Caco-2 (cell line): ENCODE measurements around the gene FAM184A. TPM values are rescaled to one million over a fixed set of nuclear protein-coding genes. Genes with fewer than 3 reads are reported as not detected.

Experiments used
- BruUV-seq: library from RNA; stranded (reverse); fragments of 400-500 nt; replicated peaks from 2 replicates; lab custom pipeline; 2021; lab: Mats Ljungman, UMichigan
- CTCF ChIA-PET: fragments of 300-600 bp; sonication (Branson Sonifier 250); formaldehyde crosslinking; loops from one replicate; lab custom pipeline; 2022; ENCODE audit warnings: antibody characterized with exemption; lab: Charles Lee
- POLR2A ChIA-PET: fragments of 300-600 bp; sonication (Branson Sonifier 250); formaldehyde crosslinking; loops from one replicate; lab custom pipeline; 2022; ENCODE audit warnings: antibody characterized with exemption; lab: Charles Lee
- DNase-seq, 2 experiments: peaks; one replicate each; pipeline versions ENCODE4 v3.0.0 to v3.0.0-alpha.2; 2020 to 2022
- H3K27me3 ChIP-seq: replicated peaks from 2 replicates; pipeline ENCODE4 v1.6.0; 2011; ENCODE audit warnings: low read length; ENCODE audit not compliant: control insufficient read depth, insufficient read depth
- H3K36me3 ChIP-seq: 2 replicates; pipeline ENCODE4 v1.5.1; 2011; ENCODE audit warnings: low read length; ENCODE audit not compliant: control insufficient read depth, insufficient read depth
- H3K4me1 ChIP-seq: fragments of 250-450 bp; sonication (Bioruptor Pico); 2 replicates; pipeline ENCODE4 v1.5.1; 2020; ENCODE audit warnings: mild to moderate bottlenecking
- H3K4me3 ChIP-seq: 2 replicates; pipeline ENCODE4 v1.5.1; 2011; ENCODE audit warnings: low read depth, mild to moderate bottlenecking, control low read depth, low read length
- H3K9me3 ChIP-seq: fragments of 250-450 bp; sonication (Bioruptor Pico); 2 replicates; pipeline ENCODE4 v1.5.1; 2020; ENCODE audit warnings: mild to moderate bottlenecking, moderate library complexity
- H3K27ac Mint-ChIP-seq: one replicate; pipeline ENCODE4 v1.8.0; 2022; ENCODE audit warnings: mixed read lengths; ENCODE audit not compliant: unreplicated experiment
- H3K27me3 Mint-ChIP-seq: one replicate; pipeline ENCODE4 v1.8.0; 2022; ENCODE audit warnings: mixed read lengths; ENCODE audit not compliant: insufficient read depth, unreplicated experiment
- H3K36me3 Mint-ChIP-seq: one replicate; pipeline ENCODE4 v1.8.0; 2022; ENCODE audit warnings: mild to moderate bottlenecking, mixed read lengths; ENCODE audit not compliant: insufficient read depth, unreplicated experiment
- H3K4me1 Mint-ChIP-seq: one replicate; pipeline ENCODE4 v1.8.0; 2022; ENCODE audit warnings: low read depth, mixed read lengths; ENCODE audit not compliant: unreplicated experiment
- H3K4me3 Mint-ChIP-seq: one replicate; pipeline ENCODE4 v1.8.0; 2022; ENCODE audit warnings: mild to moderate bottlenecking, moderate library complexity, mixed read lengths; ENCODE audit not compliant: unreplicated experiment
- H3K9me3 Mint-ChIP-seq: one replicate; pipeline ENCODE4 v1.8.0; 2022; ENCODE audit warnings: mixed read lengths; ENCODE audit not compliant: unreplicated experiment
- intact Hi-C: fragments of 100-400 bp; cut with micrococcal nuclease; formaldehyde crosslinking; loops from one replicate; pipeline ENCODE4 v1.10.0; 2022; ENCODE audit not compliant: unreplicated experiment
- total RNA-seq: library from RNA; stranded (reverse); gene quantifications from 2 replicates; pipeline ENCODE4 v1.2.3, GENCODE V29; 2022
- TF ChIP-seq, protein P1 (sequence below), 2 experiments: fragments of 200-600 bp in 1 of 2; IDR thresholded peaks; 1 replicate in 1 of 2; 2 replicates in 1 of 2; pipeline versions ENCODE4 v1.5.1 to v1.8.0; 2011 to 2022; ENCODE audit warnings: antibody characterized with exemption in 1 of 2, control low read depth in 1 of 2, inconsistent platforms in 1 of 2, low read depth in 1 of 2, low read length in 1 of 2, mild to moderate bottlenecking in 1 of 2, moderate library complexity in 1 of 2; ENCODE audit not compliant: insufficient read depth in 1 of 2, severe bottlenecking in 1 of 2, unreplicated experiment in 1 of 2

Gene FAM184A
- total RNA-seq, 1 experiment from 2014 or later, result 10.8 TPM

- Mint-ChIP-seq H3K27me3 (no peaks in the 10 kb centered on the region), H3K27ac (no peak overlapping the region), H3K4me3 (no peak overlapping the region), H3K9me3 (peaks cover 10% of the 10 kb centered on the region), H3K36me3 (no peaks in the 10 kb centered on the region), H3K4me1 (no peaks in the 10 kb centered on the region)
- Histone ChIP-seq H3K36me3 (no peaks in the 10 kb centered on the region), H3K27me3 (no peaks in the 10 kb centered on the region), H3K4me3 (no peak overlapping the region), H3K4me1 (no peaks in the 10 kb centered on the region), H3K9me3 (no peaks in the 10 kb centered on the region)
- CTCF ChIA-PET, result interaction anchor here (1.1 kb wide), 1 partner anchor 17 kb away, joined by 4 read pairs; no protein-coding TSS in a partner anchor
- TF ChIP-seq, protein P1, sequence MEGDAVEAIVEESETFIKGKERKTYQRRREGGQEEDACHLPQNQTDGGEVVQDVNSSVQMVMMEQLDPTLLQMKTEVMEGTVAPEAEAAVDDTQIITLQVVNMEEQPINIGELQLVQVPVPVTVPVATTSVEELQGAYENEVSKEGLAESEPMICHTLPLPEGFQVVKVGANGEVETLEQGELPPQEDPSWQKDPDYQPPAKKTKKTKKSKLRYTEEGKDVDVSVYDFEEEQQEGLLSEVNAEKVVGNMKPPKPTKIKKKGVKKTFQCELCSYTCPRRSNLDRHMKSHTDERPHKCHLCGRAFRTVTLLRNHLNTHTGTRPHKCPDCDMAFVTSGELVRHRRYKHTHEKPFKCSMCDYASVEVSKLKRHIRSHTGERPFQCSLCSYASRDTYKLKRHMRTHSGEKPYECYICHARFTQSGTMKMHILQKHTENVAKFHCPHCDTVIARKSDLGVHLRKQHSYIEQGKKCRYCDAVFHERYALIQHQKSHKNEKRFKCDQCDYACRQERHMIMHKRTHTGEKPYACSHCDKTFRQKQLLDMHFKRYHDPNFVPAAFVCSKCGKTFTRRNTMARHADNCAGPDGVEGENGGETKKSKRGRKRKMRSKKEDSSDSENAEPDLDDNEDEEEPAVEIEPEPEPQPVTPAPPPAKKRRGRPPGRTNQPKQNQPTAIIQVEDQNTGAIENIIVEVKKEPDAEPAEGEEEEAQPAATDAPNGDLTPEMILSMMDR (IDR thresholded peaks at IDR 0.05; ENCODE audit: insufficient read depth in 1 of 2, low read depth in 1 of 2, low read length in 1 of 2, severe bottlenecking in 1 of 2, unreplicated experiment in 1 of 2), result no peak
- POLR2A ChIA-PET, result no interaction called here
- no TSS peak for BruUV-seq
- intact Hi-C loops, result no loop called here
- no peak for DNase-seq
Measured at GRCh38 chr6:119052292-119052889, 26.1 kb downstream of the FAM184A start.

- no peaks in the 10 kb centered on the region for H3K36me3 ChIP-seq
- H3K4me3 ChIP-seq, result no peak overlapping the region
- ChIA-PET POLR2A (no interaction called here), CTCF (no interaction called here)
- H3K27me3 Mint-ChIP-seq, result no peaks in the 10 kb centered on the region
- no peaks in the 10 kb centered on the region for H3K27me3 ChIP-seq
- no peaks in the 10 kb centered on the region for H3K36me3 Mint-ChIP-seq
- no peak overlapping the region for H3K27ac Mint-ChIP-seq
- H3K4me3 Mint-ChIP-seq, result no peak overlapping the region
- no peak for DNase-seq
- peaks cover 10% of the 10 kb centered on the region for H3K9me3 Mint-ChIP-seq
- TF ChIP-seq, protein P1 (IDR thresholded peaks at IDR 0.05; ENCODE audit: insufficient read depth in 1 of 2, low read depth in 1 of 2, low read length in 1 of 2, severe bottlenecking in 1 of 2, unreplicated experiment in 1 of 2), result no peak
- intact Hi-C loops, result no loop called here
- H3K4me1 Mint-ChIP-seq, result peaks cover 11% of the 10 kb centered on the region
- H3K9me3 ChIP-seq, result no peaks in the 10 kb centered on the region
- no TSS peak for BruUV-seq
- H3K4me1 ChIP-seq, result peaks cover 7% of the 10 kb centered on the region
Measured at GRCh38 chr6:119044255-119044654, 34.2 kb downstream of the FAM184A start.

DNA sequence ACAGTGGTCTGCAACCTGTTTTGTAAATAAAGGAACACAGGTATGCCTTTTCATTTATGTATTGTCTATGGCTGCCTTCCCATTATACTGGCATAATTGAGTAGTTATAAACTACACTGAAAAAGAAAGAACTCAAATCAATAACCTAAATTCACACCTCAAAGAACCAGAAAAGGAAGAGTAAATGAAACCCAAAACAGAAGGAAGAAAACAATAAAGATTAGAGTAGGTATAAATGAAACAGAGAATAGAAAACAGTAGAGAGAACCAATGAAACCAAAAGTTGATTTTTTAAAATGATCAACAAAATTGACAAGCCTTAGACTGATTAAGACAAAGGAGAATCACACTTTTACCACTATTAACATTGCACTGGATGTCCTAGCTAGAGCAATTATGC lies 34.7 kb downstream of the FAM184A start:
- H3K4me1 ChIP-seq, result peaks cover 12% of the 10 kb centered on the region

More for the DNA sequence above, 34.7 kb downstream of the FAM184A start:
- Mint-ChIP-seq H3K9me3 (peaks cover 10% of the 10 kb centered on the region), H3K4me1 (peaks cover 16% of the 10 kb centered on the region), H3K27me3 (no peaks in the 10 kb centered on the region), H3K27ac (no peak overlapping the region), H3K36me3 (no peaks in the 10 kb centered on the region), H3K4me3 (no peak overlapping the region)
- no TSS peak for BruUV-seq
- ChIA-PET POLR2A (no interaction called here), CTCF (no interaction called here)
- Histone ChIP-seq H3K27me3 (no peaks in the 10 kb centered on the region), H3K9me3 (no peaks in the 10 kb centered on the region), H3K4me3 (no peak overlapping the region), H3K36me3 (no peaks in the 10 kb centered on the region)
- TF ChIP-seq, protein P1 (IDR thresholded peaks at IDR 0.05; ENCODE audit: insufficient read depth in 1 of 2, low read depth in 1 of 2, low read length in 1 of 2, severe bottlenecking in 1 of 2, unreplicated experiment in 1 of 2), result no peak
- intact Hi-C loops, result no loop called here
- no peak for DNase-seq
